Measurements from ENCODE around the gene PDE4D.

Gene PDE4D

GRCh38 chr5:59300930-59301329 lies 592.6 kb downstream of the PDE4D start:
- no peak for TF ChIP-seq CTCF (IDR thresholded peaks at IDR 0.05; ENCODE audit: low read depth, low read length)

GRCh38 chr5:59299006-59299405 lies 594.5 kb downstream of the PDE4D start:
- DNase-seq = no peak
- Histone ChIP-seq H3K27ac (no peak overlapping the region), H3K9me3 (ENCODE audit: severe bottlenecking) (peaks cover 2% of the 10 kb centered on the region), H3K36me3 (no peaks in the 10 kb centered on the region), H3K4me3 (ENCODE audit: low read depth, low read length) (no peak overlapping the region), H3K27me3 (ENCODE audit: insufficient read depth, low read depth, severe bottlenecking) (no peaks in the 10 kb centered on the region)
- no peak for TF ChIP-seq CTCF (IDR thresholded peaks at IDR 0.05; ENCODE audit: low read depth, low read length)

More at GRCh38 chr5:59300930-59301329, 592.6 kb downstream of the PDE4D start:
- no peak overlapping the region for H3K4me3 ChIP-seq (ENCODE audit: low read depth, low read length)
- H3K27ac ChIP-seq = no peak overlapping the region
- H3K36me3 ChIP-seq = no peaks in the 10 kb centered on the region
- peaks cover 2% of the 10 kb centered on the region for H3K9me3 ChIP-seq (ENCODE audit: severe bottlenecking)
- H3K27me3 ChIP-seq (ENCODE audit: insufficient read depth, low read depth, severe bottlenecking) = no peaks in the 10 kb centered on the region
- DNase-seq = no peak

GRCh38 chr5:59296317-59297264 lies 596.9 kb downstream of the PDE4D start:
- DNase-seq = no peak
- Histone ChIP-seq H3K36me3 (no peaks in the 10 kb centered on the region), H3K27ac (no peak overlapping the region), H3K27me3 (ENCODE audit: insufficient read depth, low read depth, severe bottlenecking) (no peaks in the 10 kb centered on the region), H3K9me3 (ENCODE audit: severe bottlenecking) (no peaks in the 10 kb centered on the region), H3K4me3 (ENCODE audit: low read depth, low read length) (no peak overlapping the region)
- TF ChIP-seq CTCF (IDR thresholded peaks at IDR 0.05; ENCODE audit: low read depth, low read length) = no peak

- H3K4me3 ChIP-seq (ENCODE audit: low read depth, low read length) = no peak overlapping the region
- no peak overlapping the region for H3K27ac ChIP-seq
- no peak for DNase-seq
- H3K36me3 ChIP-seq = no peaks in the 10 kb centered on the region
- H3K9me3 ChIP-seq (ENCODE audit: severe bottlenecking) = no peaks in the 10 kb centered on the region
- H3K27me3 ChIP-seq (ENCODE audit: insufficient read depth, low read depth, severe bottlenecking) = no peaks in the 10 kb centered on the region
- TF ChIP-seq CTCF (IDR thresholded peaks at IDR 0.05; ENCODE audit: low read depth, low read length) = no peak
These were observed 599.8 kb downstream of the PDE4D start for GRCh38 chr5:59293700-59294099.

GRCh38 chr5:59291941-59292340 lies 601.6 kb downstream of the PDE4D start:
- H3K27ac ChIP-seq = no peak overlapping the region
- H3K36me3 ChIP-seq = no peaks in the 10 kb centered on the region
- no peaks in the 10 kb centered on the region for H3K27me3 ChIP-seq (ENCODE audit: insufficient read depth, low read depth, severe bottlenecking)
- TF ChIP-seq CTCF (IDR thresholded peaks at IDR 0.05; ENCODE audit: low read depth, low read length) = no peak
- H3K4me3 ChIP-seq (ENCODE audit: low read depth, low read length) = no peak overlapping the region
- DNase-seq = no peak
- H3K9me3 ChIP-seq (ENCODE audit: severe bottlenecking) = no peaks in the 10 kb centered on the region
